GM12878 (cell line): ENCODE data around the gene CALR. TPM values are rescaled to one million over a fixed set of nuclear protein-coding genes. Genes with fewer than 3 reads are reported as not detected.
A peak's percentile ranks its signal among the peaks of the same experiment; 100 is the strongest.
"Not testable (repeated sequence)": the region's sequence is repeated elsewhere in the genome, so short reads cannot be mapped to it uniquely, and the experiment has no call there.

Source experiments
- ATAC-seq: fragments of 200-7000 bp; cut with Tn5 transposase; 3 replicates; pipeline ENCODE4 v1.9.1; 2020; ENCODE audit warnings: mild to moderate bottlenecking, moderate library complexity
- BruUV-seq: library from RNA; stranded (reverse); fragments of 400-500 nt; replicated peaks from 2 replicates; lab custom pipeline; 2021; lab: Mats Ljungman, UMichigan
- CTCF ChIA-PET: fragments of 300-600 bp; sonication (Branson Sonifier 250); formaldehyde crosslinking; extraction: SDS; loops from one replicate; lab custom pipeline; 2021; ENCODE audit warnings: inconsistent platforms; lab: Yijun Ruan, JAX
- POLR2A ChIA-PET: fragments of 350-600 bp; formaldehyde crosslinking; extraction: SDS; loops from one replicate; lab custom pipeline; 2021; ENCODE audit warnings: inconsistent platforms; lab: Charles Lee
- RAD21 ChIA-PET: fragments of 300-600 bp; sonication (Branson Sonifier 250); formaldehyde crosslinking; loops from one replicate; lab custom pipeline; 2023; ENCODE audit warnings: antibody characterized with exemption; ENCODE audit not compliant: unreplicated experiment; lab: Charles Lee
- SMC1A ChIA-PET: fragments of 300-600 bp; sonication (Branson Sonifier 250); formaldehyde crosslinking; loops from one replicate; lab custom pipeline; 2023; ENCODE audit not compliant: unreplicated experiment, uncharacterized antibody; lab: Charles Lee
- DNase-seq: peaks from one replicate; pipeline ENCODE4 v3.0.0-alpha.2; 2011; ENCODE audit warnings: low read depth, low spot score
- FAIRE-seq: peaks from 3 replicates; lab custom pipeline; 2011; peaks lifted over from hg19 to GRCh38; lab: Jason Lieb, UNC
- H2AFZ ChIP-seq: 2 replicates; pipeline ENCODE4 v1.6.0; 2011; ENCODE audit warnings: low read depth, low read length, control low read depth; ENCODE audit not compliant: control insufficient read depth
- H3K27ac ChIP-seq: 2 replicates; pipeline ENCODE4 v1.5.1; 2011; ENCODE audit warnings: control low read depth; ENCODE audit not compliant: control insufficient read depth, insufficient read depth
- H3K27me3 ChIP-seq, 2 experiments: replicated peaks in 1 of 2; 2 replicates each; pipeline versions ENCODE4 v1.6.0 to v1.6.1; 2011; ENCODE audit warnings: low read length in 1 of 2; ENCODE audit not compliant: control insufficient read depth in 2 of 2, insufficient read depth in 2 of 2
- H3K36me3 ChIP-seq, 2 experiments: 2 replicates each; pipeline ENCODE4 v1.5.1; 2011; ENCODE audit warnings: low read length in 1 of 2; ENCODE audit not compliant: control insufficient read depth in 2 of 2, insufficient read depth in 2 of 2
- H3K4me1 ChIP-seq: 2 replicates; pipeline ENCODE4 v1.6.1; 2011; ENCODE audit warnings: mild to moderate bottlenecking, low read length, moderate library complexity, mixed read lengths; ENCODE audit not compliant: control insufficient read depth, insufficient read depth
- H3K4me2 ChIP-seq: 2 replicates; pipeline ENCODE4 v1.6.0; 2011; ENCODE audit warnings: control low read depth; ENCODE audit not compliant: control insufficient read depth, insufficient read depth
- H3K4me3 ChIP-seq: fragments of 200-600 bp; sonication (generic); 2 replicates; pipeline ENCODE4 v1.5.1; 2016
- H3K79me2 ChIP-seq: 2 replicates; pipeline ENCODE4 v1.6.0; 2011; ENCODE audit warnings: low read length; ENCODE audit not compliant: control insufficient read depth, insufficient read depth
- H3K9ac ChIP-seq: 2 replicates; pipeline ENCODE4 v1.8.0; 2011; ENCODE audit warnings: low read length, control low read depth, mixed read lengths; ENCODE audit not compliant: control insufficient read depth, insufficient read depth
- H3K9me3 ChIP-seq: replicated peaks from 3 replicates; pipeline ENCODE4 v1.5.1; 2011; ENCODE audit warnings: mild to moderate bottlenecking, low read length; ENCODE audit not compliant: control insufficient read depth, insufficient read depth
- H4K20me1 ChIP-seq: 2 replicates; pipeline ENCODE4 v1.6.0; 2011; ENCODE audit not compliant: control insufficient read depth, insufficient read depth
- NR2F1 ChIP-seq: fragments of 450-650 bp; conservative IDR thresholded peaks from 2 replicates; pipeline ENCODE4 v1.6.1; 2017; ENCODE audit warnings: mild to moderate bottlenecking
- SMAD5 ChIP-seq: IDR thresholded peaks from 2 replicates; pipeline ENCODE4 v1.6.1; 2016; ENCODE audit warnings: antibody characterized with exemption, low read depth
- WGBS: methylation state at CpG from one replicate; pipeline ENCODE4 v1.1.6; 2016; ENCODE audit warnings: low lambda C conversion rate; ENCODE audit not compliant: insufficient replicate concordance, insufficient coverage; ENCODE audit errors: missing lambda C conversion rate; 5-methylcytosine and 5-hydroxymethylcytosine counted together
- in situ Hi-C: fragments of 300-500 bp; cut with MboI; formaldehyde crosslinking; loops from 9 replicates; pipeline ENCODE4 v1.14.3; 2018; ENCODE audit warnings: mixed read lengths
- intact Hi-C: fragments of 100-400 bp; cut with micrococcal nuclease; formaldehyde crosslinking; loops from one replicate; pipeline ENCODE4 v1.14.2; 2022; ENCODE audit not compliant: unreplicated experiment
- polyA plus RNA-seq, 11 experiments: library from polyadenylated mRNA; depleted of rRNA in 4 of 11; unstranded in 6 of 11; stranded (reverse) in 5 of 11; fragments of >200 nt; fragmentation: Nextera tagmentation in 4 of 11; fragmentation: Illumina TruSeq in 1 of 11; extraction: Ambion mirVana in 4 of 11; extraction: Trizol in 1 of 11; gene quantifications; 1 replicate in 1 of 11; 2 replicates in 10 of 11; pipeline versions ENCODE4 v1.2.1 to v1.2.3, GENCODE V29; 2011 to 2016; ENCODE audit warnings: inconsistent platforms in 2 of 11, missing spikeins in 2 of 11, low read depth in 1 of 11
- total RNA-seq, 4 experiments: library from RNA; depleted of rRNA in 3 of 4; stranded (reverse); fragments of >200 nt in 3 of 4; fragmentation: Illumina TruSeq in 1 of 4; extraction: Trizol in 1 of 4; gene quantifications; 2 replicates each; pipeline versions ENCODE4 v1.2.1 to v1.2.3, GENCODE V29; 2013 to 2021
- TF ChIP-seq, protein P1 (sequence below): IDR thresholded peaks from 2 replicates; pipeline ENCODE4 v1.6.1; 2011; ENCODE audit warnings: borderline replicate concordance, low read depth, mild to moderate bottlenecking, moderate library complexity, mixed read lengths, low read length; ENCODE audit not compliant: insufficient read depth; ENCODE audit errors: extremely low read length

The CALR gene
- total and polyA plus RNA-seq, 10 of the 15 experiments (the other 5 are each of a cell fraction or from before 2014, with no cell fraction given): 202 to 1,451 (median 749) TPM

DNA sequence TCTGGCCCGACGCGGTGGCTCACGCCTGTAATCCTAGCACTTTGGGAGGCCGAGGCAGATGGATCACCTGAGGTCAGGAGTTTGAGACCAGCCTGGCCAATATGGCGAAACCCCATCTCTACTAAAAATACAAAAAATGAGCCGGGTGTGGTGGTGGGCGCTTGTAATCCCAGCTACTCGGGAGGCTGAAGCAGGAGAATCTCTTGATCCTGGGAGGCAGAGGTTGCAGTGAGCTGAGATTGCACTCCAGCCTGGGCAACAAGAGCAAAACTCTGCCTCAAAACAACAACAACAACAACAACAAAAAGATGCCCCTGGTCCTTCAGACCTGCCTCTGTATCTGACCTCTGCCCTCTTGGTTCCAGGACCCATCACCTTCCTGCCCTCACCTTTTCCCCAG, 17.2 kb downstream of the CALR start:
- FAIRE-seq, H2AFZ ChIP-seq, in situ Hi-C loops, BruUV-seq, H4K20me1 ChIP-seq, H3K27me3 ChIP-seq, intact Hi-C loops, DNase-seq, ATAC-seq, H3K9me3 ChIP-seq: not testable (repeated sequence)
- Histone ChIP-seq H3K4me2 (peak overlapping the region; percentile 85), H3K4me1 (peaks cover 11% of the 10 kb centered on the region), H3K27ac (peak overlapping the region; percentile 24; the same call in 1 of the 2 replicates), H3K79me2 (peaks cover 32% of the 10 kb centered on the region), H3K36me3 (peaks cover 8 to 10% of the 10 kb centered on the region in 2 experiments; a peak in 3 of 4 replicates), H3K9ac (peak overlapping the region; percentile 80; the same call in 1 of the 2 replicates), H3K4me3 (peak overlapping the region; percentile 78)
- 94% methylated on average over 9 of the region's 9 CpGs for WGBS
- ChIA-PET SMC1A (interaction anchor here (1.8 to 2.1 kb wide), 3 partner anchors 10 to 56 kb away, joined by 4 to 6 read pairs (median 6); no protein-coding TSS in a partner anchor), POLR2A (interaction anchor here (0.8 to 1.9 kb wide), 3 partner anchors 9 to 146 kb away, joined by 3 to 7 read pairs (median 5); partner anchors contain the start of genes CALR and RAD23A), RAD21 (interaction anchor here (0.5 to 2.3 kb wide), 3 partner anchors 10 to 1661 kb away, joined by 4 to 9 read pairs (median 7); no protein-coding TSS in a partner anchor), CTCF (interaction anchor here (0.5 to 4.6 kb wide), 5 partner anchors 10 to 316 kb away, joined by 3 to 40 read pairs (median 3); no protein-coding TSS in a partner anchor)
- 0 out of 2 replicates have a peak, but pooled peaks have one; percentile 19 for TF ChIP-seq NR2F1

DNA sequence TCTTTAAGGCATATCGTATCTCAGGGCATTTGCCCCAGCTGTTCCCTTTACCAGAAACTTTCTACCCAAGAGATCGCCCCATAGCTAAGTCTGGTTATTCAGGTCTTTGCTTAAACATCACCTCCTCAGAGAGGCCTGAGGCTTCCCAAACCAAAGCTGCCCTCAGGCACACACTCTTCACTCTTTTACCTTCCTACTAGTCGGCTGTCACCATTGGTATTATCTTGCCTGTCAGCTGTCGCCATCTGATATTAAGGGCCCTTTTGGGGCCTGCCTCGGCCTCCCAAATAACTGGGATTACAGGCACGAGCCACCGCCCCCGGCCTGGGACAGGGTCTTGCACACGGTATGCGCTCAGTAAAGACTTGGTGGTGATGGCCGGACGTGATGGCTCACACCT, 17.6 kb downstream of the CALR start:
- BruUV-seq: no TSS peak
- H3K27me3 ChIP-seq: no peaks in the 10 kb centered on the region
- peak overlapping the region; percentile 78 for H3K4me3 ChIP-seq
- FAIRE-seq: no peak
- TF ChIP-seq, protein P1, sequence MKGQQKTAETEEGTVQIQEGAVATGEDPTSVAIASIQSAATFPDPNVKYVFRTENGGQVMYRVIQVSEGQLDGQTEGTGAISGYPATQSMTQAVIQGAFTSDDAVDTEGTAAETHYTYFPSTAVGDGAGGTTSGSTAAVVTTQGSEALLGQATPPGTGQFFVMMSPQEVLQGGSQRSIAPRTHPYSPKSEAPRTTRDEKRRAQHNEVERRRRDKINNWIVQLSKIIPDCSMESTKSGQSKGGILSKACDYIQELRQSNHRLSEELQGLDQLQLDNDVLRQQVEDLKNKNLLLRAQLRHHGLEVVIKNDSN: no peak
- TF ChIP-seq NR2F1 (0 out of 2 replicates have a peak, but pooled peaks have one; percentile 10), SMAD5 (0 out of 2 replicates have a peak, but pooled peaks have one; percentile 10)
- TF ChIP-seq, all 136 proteins: peak for 2
- Histone ChIP-seq H4K20me1 (no peaks in the 10 kb centered on the region), H3K36me3 (peaks cover 6 to 10% of the 10 kb centered on the region in 2 experiments; a peak in 3 of 4 replicates), H3K4me2 (peak overlapping the region; percentile 85), H3K9ac (peak overlapping the region; percentile 80), H3K9me3 (no peaks in the 10 kb centered on the region), H3K79me2 (peaks cover 32% of the 10 kb centered on the region), H3K4me1 (peaks cover 11% of the 10 kb centered on the region), H2AFZ (no peak overlapping the region), H3K27ac (peak overlapping the region; percentile 24; the same call in 1 of the 2 replicates)
- 4% methylated on average over 12 of the region's 12 CpGs for WGBS
- SMC1A ChIA-PET: interaction anchor here (1.3 to 2.1 kb wide), 3 partner anchors 9 to 65 kb away, joined by 4 to 6 read pairs (median 6); partner anchors contain the start of gene GCDH
- POLR2A ChIA-PET: interaction anchor here (0.8 to 1.9 kb wide), 3 partner anchors 10 to 145 kb away, joined by 3 to 7 read pairs (median 5); partner anchors contain the start of genes CALR and RAD23A
- ATAC-seq (no peak), DNase-seq (no peak)
- in situ Hi-C loops (no loop called here), intact Hi-C loops (no loop called here)
- CTCF ChIA-PET: interaction anchor here (0.5 to 4.6 kb wide), 3 partner anchors 9 to 190 kb away, joined by 3 to 40 read pairs (median 3); no protein-coding TSS in a partner anchor
- RAD21 ChIA-PET: interaction anchor here (0.5 to 2.3 kb wide), 3 partner anchors 9 to 1662 kb away, joined by 4 to 9 read pairs (median 7); no protein-coding TSS in a partner anchor
